HFF-Myc (cell line): ENCODE measurements around the gene LMBR1.
"Not testable (repeated sequence)": the region's sequence is repeated elsewhere in the genome, so short reads cannot be mapped to it uniquely, and the experiment has no call there.

Experiments used
- DNase-seq: peaks from one replicate; pipeline ENCODE4 v3.0.0-alpha.2; 2011; ENCODE audit warnings: low read depth; ENCODE audit errors: extremely low read depth
- H3K4me3 ChIP-seq: replicated peaks from 2 replicates; pipeline ENCODE4 v1.5.1; 2011; ENCODE audit warnings: low read depth, mild to moderate bottlenecking, control low read depth, low read length
- TF ChIP-seq, protein P1 (sequence below): IDR thresholded peaks from 2 replicates; pipeline ENCODE4 v1.5.1; 2012; ENCODE audit warnings: mild to moderate bottlenecking, low read depth, low read length, control low read depth; ENCODE audit errors: missing control alignments

LMBR1 gene, protein sequence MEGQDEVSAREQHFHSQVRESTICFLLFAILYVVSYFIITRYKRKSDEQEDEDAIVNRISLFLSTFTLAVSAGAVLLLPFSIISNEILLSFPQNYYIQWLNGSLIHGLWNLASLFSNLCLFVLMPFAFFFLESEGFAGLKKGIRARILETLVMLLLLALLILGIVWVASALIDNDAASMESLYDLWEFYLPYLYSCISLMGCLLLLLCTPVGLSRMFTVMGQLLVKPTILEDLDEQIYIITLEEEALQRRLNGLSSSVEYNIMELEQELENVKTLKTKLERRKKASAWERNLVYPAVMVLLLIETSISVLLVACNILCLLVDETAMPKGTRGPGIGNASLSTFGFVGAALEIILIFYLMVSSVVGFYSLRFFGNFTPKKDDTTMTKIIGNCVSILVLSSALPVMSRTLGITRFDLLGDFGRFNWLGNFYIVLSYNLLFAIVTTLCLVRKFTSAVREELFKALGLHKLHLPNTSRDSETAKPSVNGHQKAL

DNA sequence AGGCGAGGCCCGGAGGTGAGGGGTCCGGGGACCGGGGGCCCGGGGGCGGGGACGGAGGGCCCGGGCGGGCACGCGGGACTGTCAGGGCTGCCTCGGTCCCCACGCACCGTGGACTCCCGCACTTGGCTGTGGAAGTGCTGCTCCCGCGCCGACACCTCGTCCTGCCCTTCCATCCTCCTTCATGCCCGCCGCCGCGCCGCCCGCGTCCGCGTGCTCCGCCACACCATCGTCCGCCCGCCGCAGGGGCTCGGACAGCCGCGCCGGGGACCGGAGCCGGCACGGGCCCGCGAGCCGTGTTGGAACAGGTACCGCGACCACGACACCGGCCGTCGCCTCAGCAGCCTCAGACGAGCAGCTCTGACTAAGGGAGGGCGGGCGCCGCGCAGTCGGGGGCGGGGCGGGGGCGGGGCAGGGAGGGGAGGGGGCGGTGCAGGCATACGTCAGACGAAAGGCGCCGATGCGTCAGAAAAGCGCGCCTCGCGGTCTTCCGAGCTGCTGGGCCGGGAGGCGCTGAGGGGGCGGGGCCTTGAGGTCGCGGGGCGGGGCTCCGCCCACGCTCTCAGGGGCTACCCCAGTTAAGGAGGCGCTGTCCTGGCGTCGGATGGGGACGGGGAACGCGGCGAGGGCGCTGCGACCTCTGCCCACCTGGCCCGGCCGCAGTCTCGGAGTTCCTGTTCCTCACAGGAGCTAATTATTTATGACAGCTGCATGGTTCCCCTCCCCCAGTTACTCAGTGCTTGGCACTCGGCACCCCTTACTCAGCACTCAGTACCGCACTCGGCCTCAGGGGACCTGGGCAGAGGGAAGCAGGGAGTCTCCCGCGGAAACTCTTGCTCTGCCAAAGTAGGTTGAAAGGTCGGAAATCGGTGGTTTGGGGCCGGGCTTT lies at the start of gene LMBR1:
Gene LMBR1 (minus strand): TSS at position 363 of the 886 bp plus-strand sequence. CDS start 190 bp downstream, at position 173.
- DNase-seq: peak; percentile 81
- TF ChIP-seq, protein P1, sequence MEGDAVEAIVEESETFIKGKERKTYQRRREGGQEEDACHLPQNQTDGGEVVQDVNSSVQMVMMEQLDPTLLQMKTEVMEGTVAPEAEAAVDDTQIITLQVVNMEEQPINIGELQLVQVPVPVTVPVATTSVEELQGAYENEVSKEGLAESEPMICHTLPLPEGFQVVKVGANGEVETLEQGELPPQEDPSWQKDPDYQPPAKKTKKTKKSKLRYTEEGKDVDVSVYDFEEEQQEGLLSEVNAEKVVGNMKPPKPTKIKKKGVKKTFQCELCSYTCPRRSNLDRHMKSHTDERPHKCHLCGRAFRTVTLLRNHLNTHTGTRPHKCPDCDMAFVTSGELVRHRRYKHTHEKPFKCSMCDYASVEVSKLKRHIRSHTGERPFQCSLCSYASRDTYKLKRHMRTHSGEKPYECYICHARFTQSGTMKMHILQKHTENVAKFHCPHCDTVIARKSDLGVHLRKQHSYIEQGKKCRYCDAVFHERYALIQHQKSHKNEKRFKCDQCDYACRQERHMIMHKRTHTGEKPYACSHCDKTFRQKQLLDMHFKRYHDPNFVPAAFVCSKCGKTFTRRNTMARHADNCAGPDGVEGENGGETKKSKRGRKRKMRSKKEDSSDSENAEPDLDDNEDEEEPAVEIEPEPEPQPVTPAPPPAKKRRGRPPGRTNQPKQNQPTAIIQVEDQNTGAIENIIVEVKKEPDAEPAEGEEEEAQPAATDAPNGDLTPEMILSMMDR: peak; percentile 34

DNA sequence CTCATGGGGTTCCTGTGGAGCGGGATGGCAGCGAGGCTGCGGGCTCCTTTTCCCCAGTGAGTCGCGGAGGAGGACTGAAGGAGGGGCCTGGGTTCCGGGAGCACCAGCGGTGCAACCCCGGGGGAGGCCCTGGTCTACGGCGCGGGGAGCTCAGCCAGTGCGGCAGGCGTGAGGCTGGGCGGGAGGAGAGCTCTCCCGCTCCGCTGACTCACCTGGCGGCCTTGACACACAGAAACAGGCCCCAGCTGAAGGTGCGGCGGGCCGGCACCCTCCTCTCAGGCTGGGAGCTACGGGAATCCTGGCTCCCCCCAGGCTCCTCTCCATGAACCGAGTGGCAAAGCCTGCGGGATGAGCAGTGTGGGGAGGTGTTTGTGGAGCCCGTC lies 49.7 kb upstream of the LMBR1 start:
- H3K4me3 ChIP-seq: no peak overlapping the region
- TF ChIP-seq, protein P1: no peak
- no peak for DNase-seq

More for the DNA sequence above, at the start of gene LMBR1:
- H3K4me3 ChIP-seq: peak within 1 kb of the TSS; percentile 68

DNA sequence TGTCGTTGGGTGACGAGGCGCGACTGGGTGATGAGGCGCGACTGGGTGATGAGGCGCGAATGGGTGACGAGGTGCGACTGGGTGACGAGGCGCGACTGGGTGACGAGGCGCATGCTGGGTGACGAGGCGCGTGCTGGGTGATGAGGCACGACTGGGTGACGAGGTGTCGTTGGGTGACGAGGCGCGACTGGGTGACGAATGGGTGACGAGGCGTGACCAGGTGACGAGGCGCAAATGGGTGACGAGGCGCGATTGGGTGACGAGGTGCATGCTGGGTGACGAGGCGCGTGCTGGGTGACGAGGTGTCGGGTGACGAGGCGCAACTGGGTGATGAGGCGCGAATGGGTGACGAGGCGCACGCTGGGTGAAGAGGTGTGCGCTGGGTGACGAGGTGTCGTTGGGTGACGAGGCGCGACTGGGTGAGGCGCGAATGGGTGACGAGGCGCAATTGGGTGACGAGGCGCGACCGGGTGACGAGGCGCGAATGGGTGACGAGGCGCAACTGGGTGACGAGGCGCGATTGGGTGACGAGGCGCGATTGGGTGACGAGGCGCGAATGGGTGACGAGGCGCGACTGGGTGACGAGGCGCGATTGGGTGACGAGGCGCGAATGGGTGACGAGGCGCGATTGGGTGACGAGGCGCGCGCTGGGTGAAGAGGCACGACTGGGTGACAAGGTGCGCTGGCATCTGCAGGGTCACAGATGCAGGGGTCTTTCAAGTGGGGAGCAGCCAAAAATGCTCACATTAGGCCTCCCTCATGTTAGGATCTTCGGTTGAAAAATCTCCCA lies 48.6 kb upstream of the LMBR1 start:
- H3K4me3 ChIP-seq: no peak overlapping the region
- DNase-seq: no peak
- TF ChIP-seq, protein P1: no peak

DNA sequence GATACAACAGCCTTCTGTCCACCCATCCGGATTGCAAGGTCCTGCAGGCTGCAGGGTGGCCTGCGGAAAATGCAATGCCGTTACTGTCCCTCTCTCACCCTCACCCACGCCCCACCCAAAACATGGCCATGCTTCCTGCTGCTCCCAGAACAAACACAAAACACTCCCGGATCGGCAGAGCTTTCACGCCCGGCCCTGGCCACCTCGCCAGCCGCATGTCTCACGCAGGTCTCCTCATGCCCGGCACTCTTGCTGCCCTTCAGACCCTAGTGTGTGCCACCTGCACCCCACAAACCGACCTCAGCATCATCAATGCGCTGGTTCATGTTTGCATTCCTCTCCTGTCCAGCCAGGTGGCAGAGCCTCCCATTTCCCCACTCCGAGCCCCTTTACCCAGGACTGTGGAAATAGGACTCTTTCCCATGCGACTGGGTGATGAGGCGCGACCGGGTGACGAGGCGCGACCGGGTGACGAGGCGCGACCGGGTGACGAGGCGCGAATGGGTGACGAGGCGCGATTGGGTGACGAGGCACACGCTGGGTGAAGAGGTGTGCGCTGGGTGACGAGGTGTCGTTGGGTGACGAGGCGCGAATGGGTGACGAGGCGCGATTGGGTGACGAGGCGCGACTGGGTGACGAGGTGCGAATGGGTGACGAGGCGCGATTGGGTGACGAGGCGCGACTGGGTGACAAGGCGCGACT lies 47.6 kb upstream of the LMBR1 start:
- TF ChIP-seq, protein P1: no peak
- no peak overlapping the region for H3K4me3 ChIP-seq
- DNase-seq: no peak

DNA sequence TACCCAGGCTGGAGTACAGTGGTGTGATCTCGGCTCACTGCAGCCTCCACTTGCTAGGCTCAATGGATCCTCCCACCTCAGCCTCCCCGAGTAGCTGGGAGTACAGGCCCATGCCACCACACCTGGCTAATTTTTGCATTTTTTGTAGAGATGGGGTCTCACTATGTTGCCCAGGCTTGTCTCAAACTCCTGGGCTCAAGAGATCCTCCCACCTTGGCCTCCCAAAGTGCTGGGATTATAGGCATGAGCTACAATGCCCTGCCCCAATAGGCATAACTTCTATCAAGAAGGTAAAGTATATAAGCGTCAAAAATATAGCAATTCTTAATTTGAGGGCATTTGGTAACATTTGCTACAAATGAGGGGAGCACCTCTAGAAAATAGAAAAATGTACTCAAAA lies 43.8 kb upstream of the LMBR1 start:
- not testable (repeated sequence) for H3K4me3 ChIP-seq, DNase-seq

DNA sequence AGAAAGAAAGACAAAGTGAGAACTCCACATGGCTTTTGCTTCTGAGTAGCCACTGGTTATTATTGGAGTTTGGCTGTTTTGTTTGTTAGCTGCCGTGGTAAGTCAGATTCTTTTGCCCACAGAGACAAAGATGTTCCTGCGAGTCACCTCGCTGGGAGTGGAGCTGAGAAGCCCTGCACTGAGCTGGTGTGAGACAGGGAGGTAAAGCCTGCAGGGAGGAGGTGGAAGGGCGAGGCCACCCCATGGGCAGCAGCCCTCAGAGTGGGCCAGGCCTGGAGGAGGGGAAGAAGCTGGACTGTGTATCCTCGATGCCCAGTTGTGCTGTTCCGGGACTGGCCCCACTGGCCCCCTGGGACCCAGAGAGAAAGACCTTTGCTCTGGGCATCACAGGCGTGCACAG lies 42.3 kb upstream of the LMBR1 start:
- TF ChIP-seq, protein P1: no peak
- no peak for DNase-seq
- no peak overlapping the region for H3K4me3 ChIP-seq
